GM19239 (cell line): ENCODE data around the gene ACP3.

Experiments used
- DNase-seq: peaks from one replicate; pipeline ENCODE4 v3.0.0; 2011; ENCODE audit warnings: low spot score; ENCODE audit not compliant: insufficient read length
- FAIRE-seq: peaks from 2 replicates; lab custom pipeline; 2011; peaks lifted over from hg19 to GRCh38; lab: Jason Lieb, UNC

The ACP3 gene

GRCh38 chr3:132399054-132399929 is 82.1 kb downstream of the ACP3 start:
- DNase-seq (peak; percentile 15), FAIRE-seq (peak; percentile 61)

GRCh38 chr3:132401255-132401654 is 84.0 kb downstream of the ACP3 start:
- no peak for DNase-seq
- no peak for FAIRE-seq

GRCh38 chr3:132404276-132404675 is 87.1 kb downstream of the ACP3 start:
- no peak for DNase-seq
- no peak for FAIRE-seq

GRCh38 chr3:132405188-132405587 is 88.0 kb downstream of the ACP3 start:
- FAIRE-seq: no peak

GRCh38 chr3:132405609-132406299 is 88.5 kb downstream of the ACP3 start:
- no peak for DNase-seq
- FAIRE-seq: no peak

More at GRCh38 chr3:132405188-132405587, 88.0 kb downstream of the ACP3 start:
- no peak for DNase-seq

GRCh38 chr3:132406587-132406986 is 89.4 kb downstream of the ACP3 start:
- FAIRE-seq: no peak

GRCh38 chr3:132407025-132407424 is 89.8 kb downstream of the ACP3 start:
- FAIRE-seq: no peak
- no peak for DNase-seq

More at GRCh38 chr3:132406587-132406986, 89.4 kb downstream of the ACP3 start:
- DNase-seq: no peak
